HepG2 (cell line): ENCODE results near the gene KMT2B. TPM values are rescaled to one million over a fixed set of nuclear protein-coding genes. Genes with fewer than 3 reads are reported as not detected.
A peak's percentile ranks its signal among the peaks of the same experiment; 100 is the strongest.

Experiments used
- HNRNPH1 ChIP-seq: fragments of 200-400 bp; formaldehyde crosslinking; optimal IDR thresholded peaks from 2 replicates; pipeline ENCODE3; 2017; ENCODE audit warnings: mild to moderate bottlenecking, low read depth, low read length
- HNRNPK ChIP-seq: fragments of 200-400 bp; formaldehyde crosslinking; IDR thresholded peaks from 2 replicates; pipeline ENCODE4 v1.6.1; 2018; ENCODE audit warnings: low read length, low read depth, moderate library complexity, mild to moderate bottlenecking; ENCODE audit not compliant: poor library complexity, severe bottlenecking
- NAIF1 ChIP-seq: sonication (generic); formaldehyde crosslinking; IDR thresholded peaks from 2 replicates; pipeline ENCODE4 v1.5.0; 2020; ENCODE audit warnings: mild to moderate bottlenecking, missing genetic modification reagents, borderline replicate concordance
- NR3C1 ChIP-seq: sonication (generic); formaldehyde crosslinking; IDR thresholded peaks from 2 replicates; pipeline ENCODE4 v1.4.0; 2020; ENCODE audit warnings: missing genetic modification reagents
- PAX8 ChIP-seq: sonication (generic); formaldehyde crosslinking; IDR thresholded peaks from 2 replicates; pipeline ENCODE4 v1.8.0; 2022; ENCODE audit warnings: mild to moderate bottlenecking, missing genetic modification reagents, borderline replicate concordance
- RARA ChIP-seq: IDR thresholded peaks from 2 replicates; pipeline ENCODE4 v1.6.1; 2016; ENCODE audit warnings: missing genetic modification reagents, missing compliant biosample characterization
- SMAD3 ChIP-seq: sonication (generic); formaldehyde crosslinking; IDR thresholded peaks from 2 replicates; pipeline ENCODE4 v1.4.0; 2020; ENCODE audit warnings: missing genetic modification reagents
- ZNF235 ChIP-seq: sonication (generic); formaldehyde crosslinking; IDR thresholded peaks from 2 replicates; pipeline ENCODE4 v1.8.1; 2023; ENCODE audit warnings: mild to moderate bottlenecking, missing genetic modification reagents, borderline replicate concordance
- ZNF614 ChIP-seq: IDR thresholded peaks from 2 replicates; pipeline ENCODE4 v1.6.1; 2018; ENCODE audit warnings: missing biosample characterization, missing genetic modification reagents, inconsistent platforms, borderline replicate concordance
- ZNF780A ChIP-seq: sonication (generic); formaldehyde crosslinking; IDR thresholded peaks from 2 replicates; pipeline ENCODE4 v1.8.0; 2022; ENCODE audit warnings: mild to moderate bottlenecking, missing genetic modification reagents, moderate library complexity
- ZSCAN9 ChIP-seq: IDR thresholded peaks from 2 replicates; pipeline ENCODE4 v1.6.1; 2016; ENCODE audit warnings: borderline replicate concordance
- polyA plus RNA-seq, 8 experiments: library from polyadenylated mRNA; depleted of rRNA in 3 of 8; stranded (reverse) in 7 of 8; unstranded in 1 of 8; fragments of >200 nt; fragmentation: Illumina TruSeq in 4 of 8; extraction: Trizol in 4 of 8; gene quantifications; 2 replicates each; pipeline versions ENCODE4 v1.2.1 to v1.2.3, GENCODE V29; 2011 to 2016; ENCODE audit warnings: low read depth in 4 of 8, missing spikeins in 1 of 8, mixed read lengths in 1 of 8; ENCODE audit not compliant: insufficient read depth in 1 of 8
- total RNA-seq, 5 experiments: library from RNA; depleted of rRNA; stranded (reverse); fragments of >200 nt; fragmentation: Illumina TruSeq; extraction: Trizol; gene quantifications; 2 replicates each; pipeline ENCODE4 v1.2.3, GENCODE V29; 2016; ENCODE audit warnings: low read depth in 1 of 5
- TF ChIP-seq, protein P1 (sequence below): IDR thresholded peaks from 2 replicates; pipeline ENCODE4 v1.6.1; 2018; ENCODE audit warnings: missing genetic modification reagents, mild to moderate bottlenecking, missing compliant biosample characterization
- TF ChIP-seq, protein P2 (sequence below): sonication (generic); formaldehyde crosslinking; IDR thresholded peaks from 2 replicates; pipeline ENCODE4 v1.4.0; 2020; ENCODE audit warnings: low read depth, missing genetic modification reagents
- TF ChIP-seq, protein P3 (sequence below): sonication (generic); formaldehyde crosslinking; IDR thresholded peaks from 2 replicates; pipeline ENCODE4 v1.4.0; 2020; ENCODE audit warnings: missing genetic modification reagents
- TF ChIP-seq, protein P4 (sequence below): sonication (generic); formaldehyde crosslinking; IDR thresholded peaks from 2 replicates; pipeline ENCODE4 v1.8.1; 2023; ENCODE audit warnings: missing genetic modification reagents, inconsistent platforms, borderline replicate concordance
- TF ChIP-seq, protein P5 (sequence below): sonication (generic); formaldehyde crosslinking; IDR thresholded peaks from 2 replicates; pipeline ENCODE4 v1.9.0; 2022; ENCODE audit warnings: missing genetic modification reagents, mild to moderate bottlenecking, borderline replicate concordance

Gene KMT2B
- total and polyA plus RNA-seq, 2 of the 13 experiments (the other 11 are each of a cell fraction or from before 2014, with no cell fraction given), result 6.2 to 16.9 TPM

DNA sequence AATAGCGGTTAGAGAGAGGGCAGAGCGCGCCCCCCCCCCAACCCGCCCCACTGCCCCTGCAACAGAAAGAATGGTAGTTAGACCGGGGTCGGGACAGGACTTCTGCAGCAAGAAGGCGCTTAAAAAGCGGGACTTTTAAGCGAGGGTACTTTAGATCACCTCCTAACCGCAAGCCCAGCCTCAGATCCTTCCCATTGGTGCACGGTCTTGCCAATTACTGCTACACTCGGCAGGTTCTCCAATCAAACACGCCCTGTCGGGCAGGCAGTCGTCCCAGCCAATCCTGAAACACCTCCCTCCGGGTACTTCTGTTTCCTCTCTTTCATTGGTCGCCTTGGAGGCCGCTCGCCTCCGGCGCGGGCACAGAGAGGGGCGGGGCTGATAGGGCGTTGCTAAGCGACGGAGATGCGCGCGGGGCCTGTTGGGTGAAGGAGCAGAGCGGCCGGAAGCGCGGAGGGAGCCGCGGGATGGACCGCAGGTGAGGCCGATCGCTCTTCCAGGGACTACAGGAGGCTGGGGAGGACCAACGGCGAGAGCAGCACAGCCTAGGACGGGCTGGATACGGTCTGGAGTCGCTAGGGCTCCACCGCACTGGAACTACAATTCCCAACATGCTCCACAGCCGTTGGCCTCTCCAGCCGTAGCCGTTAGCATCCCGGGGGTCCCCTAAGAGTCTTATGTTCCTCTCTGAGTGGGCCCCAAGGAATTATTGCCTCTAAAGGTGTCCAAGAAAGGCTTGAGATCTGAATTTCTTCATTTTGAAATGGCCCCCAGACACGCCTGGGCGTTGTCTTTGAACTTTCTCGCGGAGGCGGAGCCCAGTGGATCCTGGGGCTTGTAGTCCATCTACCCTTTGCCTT is 40.2 kb downstream of the KMT2B start, which contains the start of gene PROSER3 (continued):
- peak; percentile 57; the same call in 1 of the 2 replicates for TF ChIP-seq PAX8 (CRISPR knock-in tag)
- no peak for TF ChIP-seq ZNF235 (CRISPR knock-in tag)
- TF ChIP-seq HNRNPK, result no peak
- TF ChIP-seq, protein P1, sequence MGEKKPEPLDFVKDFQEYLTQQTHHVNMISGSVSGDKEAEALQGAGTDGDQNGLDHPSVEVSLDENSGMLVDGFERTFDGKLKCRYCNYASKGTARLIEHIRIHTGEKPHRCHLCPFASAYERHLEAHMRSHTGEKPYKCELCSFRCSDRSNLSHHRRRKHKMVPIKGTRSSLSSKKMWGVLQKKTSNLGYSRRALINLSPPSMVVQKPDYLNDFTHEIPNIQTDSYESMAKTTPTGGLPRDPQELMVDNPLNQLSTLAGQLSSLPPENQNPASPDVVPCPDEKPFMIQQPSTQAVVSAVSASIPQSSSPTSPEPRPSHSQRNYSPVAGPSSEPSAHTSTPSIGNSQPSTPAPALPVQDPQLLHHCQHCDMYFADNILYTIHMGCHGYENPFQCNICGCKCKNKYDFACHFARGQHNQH (CRISPR knock-in tag), result no peak
- 0 out of 2 replicates have a peak, but pooled peaks have one; percentile 37 for TF ChIP-seq ZSCAN9 (CRISPR knock-in tag)
- TF ChIP-seq HNRNPH1, result no peak
- TF ChIP-seq, protein P2, sequence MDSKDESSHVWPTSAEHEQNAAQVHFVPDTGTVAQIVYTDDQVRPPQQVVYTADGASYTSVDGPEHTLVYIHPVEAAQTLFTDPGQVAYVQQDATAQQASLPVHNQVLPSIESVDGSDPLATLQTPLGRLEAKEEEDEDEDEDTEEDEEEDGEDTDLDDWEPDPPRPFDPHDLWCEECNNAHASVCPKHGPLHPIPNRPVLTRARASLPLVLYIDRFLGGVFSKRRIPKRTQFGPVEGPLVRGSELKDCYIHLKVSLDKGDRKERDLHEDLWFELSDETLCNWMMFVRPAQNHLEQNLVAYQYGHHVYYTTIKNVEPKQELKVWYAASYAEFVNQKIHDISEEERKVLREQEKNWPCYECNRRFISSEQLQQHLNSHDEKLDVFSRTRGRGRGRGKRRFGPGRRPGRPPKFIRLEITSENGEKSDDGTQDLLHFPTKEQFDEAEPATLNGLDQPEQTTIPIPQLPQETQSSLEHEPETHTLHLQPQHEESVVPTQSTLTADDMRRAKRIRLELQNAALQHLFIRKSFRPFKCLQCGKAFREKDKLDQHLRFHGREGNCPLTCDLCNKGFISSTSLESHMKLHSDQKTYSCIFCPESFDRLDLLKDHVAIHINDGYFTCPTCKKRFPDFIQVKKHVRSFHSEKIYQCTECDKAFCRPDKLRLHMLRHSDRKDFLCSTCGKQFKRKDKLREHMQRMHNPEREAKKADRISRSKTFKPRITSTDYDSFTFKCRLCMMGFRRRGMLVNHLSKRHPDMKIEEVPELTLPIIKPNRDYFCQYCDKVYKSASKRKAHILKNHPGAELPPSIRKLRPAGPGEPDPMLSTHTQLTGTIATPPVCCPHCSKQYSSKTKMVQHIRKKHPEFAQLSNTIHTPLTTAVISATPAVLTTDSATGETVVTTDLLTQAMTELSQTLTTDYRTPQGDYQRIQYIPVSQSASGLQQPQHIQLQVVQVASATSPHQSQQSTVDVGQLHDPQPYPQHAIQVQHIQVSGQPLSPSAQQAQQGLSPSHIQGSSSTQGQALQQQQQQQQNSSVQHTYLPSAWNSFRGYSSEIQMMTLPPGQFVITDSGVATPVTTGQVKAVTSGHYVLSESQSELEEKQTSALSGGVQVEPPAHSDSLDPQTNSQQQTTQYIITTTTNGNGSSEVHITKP (CRISPR knock-in tag), result no peak
- TF ChIP-seq, protein P3, sequence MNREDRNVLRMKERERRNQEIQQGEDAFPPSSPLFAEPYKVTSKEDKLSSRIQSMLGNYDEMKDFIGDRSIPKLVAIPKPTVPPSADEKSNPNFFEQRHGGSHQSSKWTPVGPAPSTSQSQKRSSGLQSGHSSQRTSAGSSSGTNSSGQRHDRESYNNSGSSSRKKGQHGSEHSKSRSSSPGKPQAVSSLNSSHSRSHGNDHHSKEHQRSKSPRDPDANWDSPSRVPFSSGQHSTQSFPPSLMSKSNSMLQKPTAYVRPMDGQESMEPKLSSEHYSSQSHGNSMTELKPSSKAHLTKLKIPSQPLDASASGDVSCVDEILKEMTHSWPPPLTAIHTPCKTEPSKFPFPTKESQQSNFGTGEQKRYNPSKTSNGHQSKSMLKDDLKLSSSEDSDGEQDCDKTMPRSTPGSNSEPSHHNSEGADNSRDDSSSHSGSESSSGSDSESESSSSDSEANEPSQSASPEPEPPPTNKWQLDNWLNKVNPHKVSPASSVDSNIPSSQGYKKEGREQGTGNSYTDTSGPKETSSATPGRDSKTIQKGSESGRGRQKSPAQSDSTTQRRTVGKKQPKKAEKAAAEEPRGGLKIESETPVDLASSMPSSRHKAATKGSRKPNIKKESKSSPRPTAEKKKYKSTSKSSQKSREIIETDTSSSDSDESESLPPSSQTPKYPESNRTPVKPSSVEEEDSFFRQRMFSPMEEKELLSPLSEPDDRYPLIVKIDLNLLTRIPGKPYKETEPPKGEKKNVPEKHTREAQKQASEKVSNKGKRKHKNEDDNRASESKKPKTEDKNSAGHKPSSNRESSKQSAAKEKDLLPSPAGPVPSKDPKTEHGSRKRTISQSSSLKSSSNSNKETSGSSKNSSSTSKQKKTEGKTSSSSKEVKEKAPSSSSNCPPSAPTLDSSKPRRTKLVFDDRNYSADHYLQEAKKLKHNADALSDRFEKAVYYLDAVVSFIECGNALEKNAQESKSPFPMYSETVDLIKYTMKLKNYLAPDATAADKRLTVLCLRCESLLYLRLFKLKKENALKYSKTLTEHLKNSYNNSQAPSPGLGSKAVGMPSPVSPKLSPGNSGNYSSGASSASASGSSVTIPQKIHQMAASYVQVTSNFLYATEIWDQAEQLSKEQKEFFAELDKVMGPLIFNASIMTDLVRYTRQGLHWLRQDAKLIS (CRISPR knock-in tag), result no peak
- no peak for TF ChIP-seq ZNF614
- no peak for TF ChIP-seq RARA (CRISPR knock-in tag)
- TF ChIP-seq, protein P4, sequence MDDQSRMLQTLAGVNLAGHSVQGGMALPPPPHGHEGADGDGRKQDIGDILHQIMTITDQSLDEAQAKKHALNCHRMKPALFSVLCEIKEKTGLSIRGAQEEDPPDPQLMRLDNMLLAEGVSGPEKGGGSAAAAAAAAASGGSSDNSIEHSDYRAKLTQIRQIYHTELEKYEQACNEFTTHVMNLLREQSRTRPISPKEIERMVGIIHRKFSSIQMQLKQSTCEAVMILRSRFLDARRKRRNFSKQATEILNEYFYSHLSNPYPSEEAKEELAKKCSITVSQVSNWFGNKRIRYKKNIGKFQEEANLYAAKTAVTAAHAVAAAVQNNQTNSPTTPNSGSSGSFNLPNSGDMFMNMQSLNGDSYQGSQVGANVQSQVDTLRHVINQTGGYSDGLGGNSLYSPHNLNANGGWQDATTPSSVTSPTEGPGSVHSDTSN (CRISPR knock-in tag), result peak; percentile 33; the same call in 1 of the 2 replicates
- TF ChIP-seq NAIF1 (CRISPR knock-in tag), result no peak
- peak; percentile 24; the same call in 1 of the 2 replicates for TF ChIP-seq SMAD3 (CRISPR knock-in tag)
- no peak for TF ChIP-seq ZNF780A (CRISPR knock-in tag)
- TF ChIP-seq, protein P5, sequence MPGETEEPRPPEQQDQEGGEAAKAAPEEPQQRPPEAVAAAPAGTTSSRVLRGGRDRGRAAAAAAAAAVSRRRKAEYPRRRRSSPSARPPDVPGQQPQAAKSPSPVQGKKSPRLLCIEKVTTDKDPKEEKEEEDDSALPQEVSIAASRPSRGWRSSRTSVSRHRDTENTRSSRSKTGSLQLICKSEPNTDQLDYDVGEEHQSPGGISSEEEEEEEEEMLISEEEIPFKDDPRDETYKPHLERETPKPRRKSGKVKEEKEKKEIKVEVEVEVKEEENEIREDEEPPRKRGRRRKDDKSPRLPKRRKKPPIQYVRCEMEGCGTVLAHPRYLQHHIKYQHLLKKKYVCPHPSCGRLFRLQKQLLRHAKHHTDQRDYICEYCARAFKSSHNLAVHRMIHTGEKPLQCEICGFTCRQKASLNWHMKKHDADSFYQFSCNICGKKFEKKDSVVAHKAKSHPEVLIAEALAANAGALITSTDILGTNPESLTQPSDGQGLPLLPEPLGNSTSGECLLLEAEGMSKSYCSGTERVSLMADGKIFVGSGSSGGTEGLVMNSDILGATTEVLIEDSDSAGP (CRISPR knock-in tag), result peak; percentile 65; the same call in 1 of the 2 replicates
- TF ChIP-seq NR3C1, result no peak
